Kidney epithelial cell (primary cell): ENCODE results near the gene B3GNT9. TPM values are rescaled to one million over a fixed set of nuclear protein-coding genes. Genes with fewer than 3 reads are reported as not detected.

ENCODE experiments used
- DNase-seq: peaks from one replicate; pipeline ENCODE4 v3.0.0-alpha.2; 2010; ENCODE audit warnings: low read depth
- H3K27me3 ChIP-seq: 2 replicates; pipeline ENCODE4 v1.6.0; 2011; ENCODE audit warnings: low read length; ENCODE audit not compliant: control insufficient read depth, insufficient read depth
- H3K36me3 ChIP-seq: 2 replicates; pipeline ENCODE4 v1.5.1; 2011; ENCODE audit warnings: low read length; ENCODE audit not compliant: control insufficient read depth, insufficient read depth
- H3K4me3 ChIP-seq: 2 replicates; pipeline ENCODE4 v1.5.1; 2011; ENCODE audit warnings: low read depth, mild to moderate bottlenecking, control low read depth, low read length
- total RNA-seq: library from RNA; depleted of rRNA; stranded (reverse); fragments of >200 nt; gene quantifications from 2 replicates; pipeline ENCODE4 v1.2.3, GENCODE V29; 2015
- TF ChIP-seq, protein P1 (sequence below): IDR thresholded peaks from 2 replicates; pipeline ENCODE4 v1.5.1; 2011; ENCODE audit warnings: mild to moderate bottlenecking, moderate library complexity, low read length, control low read depth, inconsistent platforms; ENCODE audit not compliant: insufficient read depth, poor library complexity, severe bottlenecking

B3GNT9 gene
- total RNA-seq, 1 donor from 2014 or later: 2.4 TPM

DNA sequence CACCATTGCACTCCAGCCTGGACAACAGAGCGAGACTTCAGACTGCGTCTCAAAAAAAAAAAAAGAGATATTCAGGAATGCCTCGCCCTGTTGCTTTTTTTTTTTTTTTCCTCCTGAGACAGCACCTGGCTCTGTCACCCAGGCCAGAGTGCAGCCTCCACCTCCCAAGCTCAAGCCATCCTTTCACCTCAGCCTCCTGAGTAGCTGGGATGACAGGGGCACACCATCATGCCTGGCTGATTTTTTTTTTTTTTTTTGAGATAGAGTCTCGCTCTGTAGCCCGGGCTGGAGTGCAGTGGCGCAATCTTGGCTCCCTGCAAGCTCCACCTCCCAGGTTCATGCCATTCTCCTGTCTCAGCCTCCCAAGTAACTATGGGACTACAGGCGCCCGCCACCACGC is 33.1 kb downstream of the B3GNT9 start:
- H3K27me3 ChIP-seq: no peaks in the 10 kb centered on the region
- no peak overlapping the region for H3K4me3 ChIP-seq
- no peaks in the 10 kb centered on the region for H3K36me3 ChIP-seq
- no peak for DNase-seq
- TF ChIP-seq, protein P1, sequence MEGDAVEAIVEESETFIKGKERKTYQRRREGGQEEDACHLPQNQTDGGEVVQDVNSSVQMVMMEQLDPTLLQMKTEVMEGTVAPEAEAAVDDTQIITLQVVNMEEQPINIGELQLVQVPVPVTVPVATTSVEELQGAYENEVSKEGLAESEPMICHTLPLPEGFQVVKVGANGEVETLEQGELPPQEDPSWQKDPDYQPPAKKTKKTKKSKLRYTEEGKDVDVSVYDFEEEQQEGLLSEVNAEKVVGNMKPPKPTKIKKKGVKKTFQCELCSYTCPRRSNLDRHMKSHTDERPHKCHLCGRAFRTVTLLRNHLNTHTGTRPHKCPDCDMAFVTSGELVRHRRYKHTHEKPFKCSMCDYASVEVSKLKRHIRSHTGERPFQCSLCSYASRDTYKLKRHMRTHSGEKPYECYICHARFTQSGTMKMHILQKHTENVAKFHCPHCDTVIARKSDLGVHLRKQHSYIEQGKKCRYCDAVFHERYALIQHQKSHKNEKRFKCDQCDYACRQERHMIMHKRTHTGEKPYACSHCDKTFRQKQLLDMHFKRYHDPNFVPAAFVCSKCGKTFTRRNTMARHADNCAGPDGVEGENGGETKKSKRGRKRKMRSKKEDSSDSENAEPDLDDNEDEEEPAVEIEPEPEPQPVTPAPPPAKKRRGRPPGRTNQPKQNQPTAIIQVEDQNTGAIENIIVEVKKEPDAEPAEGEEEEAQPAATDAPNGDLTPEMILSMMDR: no peak

- no peak for DNase-seq
- H3K4me3 ChIP-seq: no peak overlapping the region
- TF ChIP-seq, protein P1: no peak
Measured at GRCh38 chr16:67116388-67117311, 34.1 kb downstream of the B3GNT9 start.

GRCh38 chr16:67115639-67116038 is 35.2 kb downstream of the B3GNT9 start:
- Histone ChIP-seq H3K4me3 (no peak overlapping the region), H3K36me3 (no peaks in the 10 kb centered on the region), H3K27me3 (no peaks in the 10 kb centered on the region)
- TF ChIP-seq, protein P1: no peak
- DNase-seq: peak; percentile 87

More at GRCh38 chr16:67116388-67117311, 34.1 kb downstream of the B3GNT9 start:
- no peaks in the 10 kb centered on the region for H3K27me3 ChIP-seq
- no peaks in the 10 kb centered on the region for H3K36me3 ChIP-seq

DNA sequence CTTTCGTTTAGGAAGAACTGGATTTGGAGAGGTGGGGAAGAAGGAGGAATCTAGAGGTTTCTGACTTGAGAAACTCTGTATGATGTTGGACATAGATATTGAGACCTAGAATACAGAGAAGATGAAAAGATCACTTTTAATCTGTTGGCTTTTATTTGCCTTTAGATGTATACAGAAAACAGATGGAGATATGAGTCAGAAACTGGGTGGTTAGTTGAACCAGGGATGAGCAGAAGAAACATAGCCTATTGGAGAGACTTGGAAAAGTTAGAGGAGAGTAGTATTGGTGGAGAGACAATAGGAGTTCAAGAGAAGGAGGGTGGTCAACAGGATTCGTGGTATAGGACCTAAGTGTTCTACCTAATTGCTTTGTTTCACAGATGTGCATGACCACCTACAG is 36.0 kb downstream of the B3GNT9 start:
- H3K36me3 ChIP-seq: no peaks in the 10 kb centered on the region
- H3K27me3 ChIP-seq: no peaks in the 10 kb centered on the region
- H3K4me3 ChIP-seq: no peak overlapping the region
- no peak for DNase-seq
- TF ChIP-seq, protein P1: no peak

- no peak for DNase-seq
- TF ChIP-seq, protein P1: no peak
- H3K36me3 ChIP-seq: no peaks in the 10 kb centered on the region
- H3K4me3 ChIP-seq: no peak overlapping the region
- no peaks in the 10 kb centered on the region for H3K27me3 ChIP-seq
Measured at GRCh38 chr16:67112591-67113399, 38.0 kb downstream of the B3GNT9 start.
